WTC11 (cell line): ENCODE measurements around the gene IGFBP4.

Experiments
- ETV6 ChIP-seq: sonication (generic); formaldehyde crosslinking; IDR thresholded peaks from 2 replicates; pipeline ENCODE4 v1.8.1; 2022; ENCODE audit warnings: mild to moderate bottlenecking, missing genetic modification reagents
- ZNF263 ChIP-seq: sonication (generic); formaldehyde crosslinking; IDR thresholded peaks from 2 replicates; pipeline ENCODE4 v1.8.1; 2022; ENCODE audit warnings: low read depth, mild to moderate bottlenecking, moderate library complexity, missing genetic modification reagents
- TF ChIP-seq, protein P1 (sequence below): fragments of 200-600 bp; IDR thresholded peaks from 2 replicates; pipeline ENCODE4 v1.8.0; 2022; ENCODE audit warnings: antibody characterized with exemption
- TF ChIP-seq, protein P2 (sequence below): sonication (generic); formaldehyde crosslinking; IDR thresholded peaks from 2 replicates; pipeline ENCODE4 v1.8.0; 2022; ENCODE audit warnings: mild to moderate bottlenecking, missing genetic modification reagents
- TF ChIP-seq, protein P3 (sequence below): sonication (generic); formaldehyde crosslinking; IDR thresholded peaks from 2 replicates; pipeline ENCODE4 v1.8.0; 2023; ENCODE audit warnings: missing genetic modification reagents

- TF ChIP-seq, protein P1, sequence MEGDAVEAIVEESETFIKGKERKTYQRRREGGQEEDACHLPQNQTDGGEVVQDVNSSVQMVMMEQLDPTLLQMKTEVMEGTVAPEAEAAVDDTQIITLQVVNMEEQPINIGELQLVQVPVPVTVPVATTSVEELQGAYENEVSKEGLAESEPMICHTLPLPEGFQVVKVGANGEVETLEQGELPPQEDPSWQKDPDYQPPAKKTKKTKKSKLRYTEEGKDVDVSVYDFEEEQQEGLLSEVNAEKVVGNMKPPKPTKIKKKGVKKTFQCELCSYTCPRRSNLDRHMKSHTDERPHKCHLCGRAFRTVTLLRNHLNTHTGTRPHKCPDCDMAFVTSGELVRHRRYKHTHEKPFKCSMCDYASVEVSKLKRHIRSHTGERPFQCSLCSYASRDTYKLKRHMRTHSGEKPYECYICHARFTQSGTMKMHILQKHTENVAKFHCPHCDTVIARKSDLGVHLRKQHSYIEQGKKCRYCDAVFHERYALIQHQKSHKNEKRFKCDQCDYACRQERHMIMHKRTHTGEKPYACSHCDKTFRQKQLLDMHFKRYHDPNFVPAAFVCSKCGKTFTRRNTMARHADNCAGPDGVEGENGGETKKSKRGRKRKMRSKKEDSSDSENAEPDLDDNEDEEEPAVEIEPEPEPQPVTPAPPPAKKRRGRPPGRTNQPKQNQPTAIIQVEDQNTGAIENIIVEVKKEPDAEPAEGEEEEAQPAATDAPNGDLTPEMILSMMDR = no peak
- TF ChIP-seq, protein P2, sequence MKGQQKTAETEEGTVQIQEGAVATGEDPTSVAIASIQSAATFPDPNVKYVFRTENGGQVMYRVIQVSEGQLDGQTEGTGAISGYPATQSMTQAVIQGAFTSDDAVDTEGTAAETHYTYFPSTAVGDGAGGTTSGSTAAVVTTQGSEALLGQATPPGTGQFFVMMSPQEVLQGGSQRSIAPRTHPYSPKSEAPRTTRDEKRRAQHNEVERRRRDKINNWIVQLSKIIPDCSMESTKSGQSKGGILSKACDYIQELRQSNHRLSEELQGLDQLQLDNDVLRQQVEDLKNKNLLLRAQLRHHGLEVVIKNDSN (CRISPR knock-in tag) = no peak
- TF ChIP-seq, protein P3, sequence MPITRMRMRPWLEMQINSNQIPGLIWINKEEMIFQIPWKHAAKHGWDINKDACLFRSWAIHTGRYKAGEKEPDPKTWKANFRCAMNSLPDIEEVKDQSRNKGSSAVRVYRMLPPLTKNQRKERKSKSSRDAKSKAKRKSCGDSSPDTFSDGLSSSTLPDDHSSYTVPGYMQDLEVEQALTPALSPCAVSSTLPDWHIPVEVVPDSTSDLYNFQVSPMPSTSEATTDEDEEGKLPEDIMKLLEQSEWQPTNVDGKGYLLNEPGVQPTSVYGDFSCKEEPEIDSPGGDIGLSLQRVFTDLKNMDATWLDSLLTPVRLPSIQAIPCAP (CRISPR knock-in tag) = no peak
- TF ChIP-seq ETV6 (CRISPR knock-in tag) (no peak), ZNF263 (CRISPR knock-in tag) (no peak)
Observed at GRCh38 chr17:40448213-40448638, 5.0 kb downstream of the IGFBP4 start.
